Gastrocnemius medialis (tissue), 4 donors: Measurements from ENCODE around the gene ADAT2.

ENCODE experiments used
- CTCF ChIP-seq, 5 experiments: fragments of 450-650 bp in 3 of 5; fragments of 200-600 bp in 2 of 5; sonication (generic) in 2 of 5; IDR thresholded peaks in 4 of 5; conservative IDR thresholded peaks in 1 of 5; 1 replicate in 4 of 5; 2 replicates in 1 of 5; pipeline ENCODE4 v1.5.1; 2016 to 2019; ENCODE audit warnings: antibody characterized with exemption in 5 of 5, mild to moderate bottlenecking in 3 of 5, moderate library complexity in 3 of 5
- POLR2A ChIP-seq, 2 donors: fragments of 450-650 bp; IDR thresholded peaks; one replicate each; pipeline ENCODE4 v1.6.1; 2017; ENCODE audit warnings: antibody characterized with exemption in 2 of 2, mild to moderate bottlenecking in 2 of 2, moderate library complexity in 2 of 2

- TF ChIP-seq CTCF (IDR thresholded peaks at IDR 0.05 in 4 of 5, conservative IDR thresholded peaks at IDR 0.05 in 1 of 5): no peak
- TF ChIP-seq POLR2A (IDR thresholded peaks at IDR 0.05): no peak
These were observed 75.4 kb downstream of the ADAT2 start for GRCh38 chr6:143375022-143375585.
